Epithelial cell of prostate (primary cell): ENCODE measurements around the gene CAPN5.

Experiments used
- DNase-seq: peaks from one replicate; pipeline ENCODE4 v3.0.0-alpha.2; 2011; ENCODE audit warnings: low read depth, low spot score
- H3K27ac ChIP-seq: fragments of 450-650 bp; 2 replicates; pipeline ENCODE4 v1.5.1; 2017; ENCODE audit warnings: mild to moderate bottlenecking

CAPN5 gene

DNA sequence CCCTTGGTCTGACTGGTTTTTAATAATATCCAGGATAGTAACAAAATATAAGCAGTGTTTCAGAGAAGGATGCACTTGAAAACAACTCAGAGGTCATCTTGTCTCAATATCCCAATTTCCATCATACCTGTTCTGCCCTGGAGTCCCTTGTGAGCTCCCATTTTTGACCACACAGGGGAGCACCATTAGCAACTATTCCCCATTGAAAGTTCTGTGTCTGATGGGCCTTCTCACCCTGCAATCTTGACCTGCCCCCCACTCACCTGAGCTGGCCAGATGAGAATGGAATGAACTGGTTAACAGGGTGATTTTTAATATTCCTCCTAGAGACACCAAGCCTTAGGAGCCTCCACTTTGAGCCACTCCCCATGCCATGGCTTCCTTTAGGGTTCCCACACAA lies 3.8 kb upstream of the CAPN5 start:
- no peak for DNase-seq
- no peak overlapping the region for H3K27ac ChIP-seq

DNA sequence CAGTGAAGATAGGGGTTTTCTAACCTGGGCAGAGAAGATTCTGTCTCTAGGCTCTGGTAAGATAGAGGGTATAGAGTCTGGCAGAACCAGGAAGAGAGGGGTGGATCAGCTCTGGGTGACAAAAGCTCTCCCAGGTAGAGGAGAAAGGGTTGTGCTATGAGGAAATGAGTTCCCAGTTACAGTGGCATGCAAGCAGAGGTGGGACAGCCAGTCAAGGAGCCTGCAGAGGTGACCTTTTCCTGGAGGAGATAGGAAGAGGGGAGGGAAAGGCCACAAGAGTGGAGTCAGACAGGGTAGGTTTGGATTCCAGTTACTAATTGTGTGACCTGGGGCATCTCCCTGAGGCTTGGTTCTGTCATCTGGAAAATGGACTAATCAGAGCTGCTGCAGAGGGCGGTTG lies 3.4 kb upstream of the CAPN5 start:
- DNase-seq: no peak
- H3K27ac ChIP-seq: no peak overlapping the region

DNA sequence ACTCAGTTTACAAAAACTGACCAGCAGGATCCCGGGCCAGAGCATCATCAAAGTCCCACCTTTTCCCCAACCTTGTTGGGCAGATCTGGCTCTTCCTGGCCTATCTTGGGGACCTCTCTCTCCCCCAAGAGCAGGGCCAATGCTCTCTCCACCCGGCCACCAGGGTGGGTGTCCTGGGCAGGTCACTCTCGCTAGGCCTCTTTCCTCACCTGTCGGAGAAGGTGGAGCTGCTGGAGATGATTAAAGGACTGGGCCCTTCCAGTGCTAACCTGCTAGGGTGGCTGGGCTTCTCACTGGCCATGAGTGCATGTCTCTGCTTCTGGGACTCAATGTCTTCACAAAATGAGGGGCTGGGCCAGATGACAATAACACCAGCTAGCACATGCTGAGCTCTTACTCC lies 2.9 kb upstream of the CAPN5 start:
- H3K27ac ChIP-seq: no peak overlapping the region
- no peak for DNase-seq

DNA sequence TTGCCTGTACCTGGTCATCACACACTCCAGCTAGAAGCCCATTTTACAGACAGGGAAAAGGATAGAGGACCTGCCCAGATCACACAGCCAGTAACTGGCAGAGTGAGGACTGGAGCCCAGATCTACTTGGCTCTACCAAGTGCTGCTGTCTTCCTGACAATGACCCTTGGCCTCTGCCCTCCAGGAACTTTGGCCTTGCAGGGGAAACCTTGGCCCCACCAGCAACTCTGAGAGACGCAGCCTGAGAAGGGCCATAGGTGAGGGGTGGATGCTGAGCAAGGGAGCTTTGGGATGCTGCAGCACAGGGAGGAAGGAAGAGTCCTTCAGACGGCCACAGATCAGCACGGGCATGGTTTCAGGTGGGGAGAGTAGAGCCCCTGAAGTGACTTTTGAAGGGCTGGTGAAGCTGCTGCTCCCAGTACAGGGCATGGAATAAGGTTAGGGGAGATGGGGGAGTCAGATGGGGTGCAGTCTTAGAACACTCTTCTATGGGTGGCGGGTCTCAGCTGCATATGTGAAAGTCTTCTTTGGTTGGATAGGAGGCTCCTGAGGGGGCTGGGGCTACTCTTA lies 2.0 kb upstream of the CAPN5 start:
- DNase-seq: no peak
- H3K27ac ChIP-seq: no peak overlapping the region

DNA sequence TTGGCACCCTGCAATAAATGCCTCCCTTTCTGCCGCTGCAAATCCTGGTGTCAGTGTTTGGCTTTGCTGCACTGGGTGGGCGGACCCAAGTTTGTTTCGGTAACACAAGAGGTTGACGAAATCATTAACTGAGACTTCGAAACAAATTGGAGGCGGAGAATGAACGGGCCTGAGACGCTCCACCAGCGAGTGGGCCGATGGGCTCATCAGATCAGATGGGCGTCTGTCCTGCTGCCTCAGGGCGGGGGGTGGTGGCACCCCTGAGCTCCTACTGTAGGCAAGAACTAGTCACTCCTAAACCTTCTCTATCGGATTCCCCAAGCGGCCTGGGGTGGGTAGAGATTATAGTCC lies 918 bp upstream of the CAPN5 start:
- H3K27ac ChIP-seq: peak overlapping the region; percentile 52
- no peak for DNase-seq

DNA sequence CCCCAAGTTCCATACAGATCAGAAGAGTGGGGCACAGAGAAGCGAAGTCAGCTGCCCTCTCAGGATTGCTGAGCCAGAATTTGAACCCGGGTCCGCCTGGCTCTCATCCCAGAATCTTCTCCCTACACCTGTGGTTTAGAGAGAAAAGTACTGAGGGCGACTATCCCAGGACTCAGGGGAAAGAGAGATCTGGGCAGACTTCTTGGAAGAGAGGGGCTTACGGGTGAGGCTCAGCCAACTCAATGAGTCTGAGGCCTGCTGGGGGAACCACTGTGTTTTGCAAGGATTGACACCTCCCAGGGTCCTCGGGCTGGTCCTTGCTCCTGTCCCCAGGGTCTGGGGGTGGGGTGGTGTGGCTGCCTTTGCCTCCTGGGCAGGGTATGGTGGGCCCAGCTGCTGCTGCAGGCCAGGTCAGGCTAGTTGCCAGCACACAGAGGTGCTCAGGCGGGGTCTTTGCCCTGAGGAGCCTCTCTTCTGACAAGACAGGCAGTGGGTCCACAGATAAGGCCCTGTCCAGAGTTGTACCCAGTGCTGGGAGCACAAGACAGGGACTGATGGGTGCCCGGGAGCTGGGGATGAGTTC lies 1.2 kb downstream of the CAPN5 start:
- no peak for DNase-seq
- H3K27ac ChIP-seq: no peak overlapping the region

DNA sequence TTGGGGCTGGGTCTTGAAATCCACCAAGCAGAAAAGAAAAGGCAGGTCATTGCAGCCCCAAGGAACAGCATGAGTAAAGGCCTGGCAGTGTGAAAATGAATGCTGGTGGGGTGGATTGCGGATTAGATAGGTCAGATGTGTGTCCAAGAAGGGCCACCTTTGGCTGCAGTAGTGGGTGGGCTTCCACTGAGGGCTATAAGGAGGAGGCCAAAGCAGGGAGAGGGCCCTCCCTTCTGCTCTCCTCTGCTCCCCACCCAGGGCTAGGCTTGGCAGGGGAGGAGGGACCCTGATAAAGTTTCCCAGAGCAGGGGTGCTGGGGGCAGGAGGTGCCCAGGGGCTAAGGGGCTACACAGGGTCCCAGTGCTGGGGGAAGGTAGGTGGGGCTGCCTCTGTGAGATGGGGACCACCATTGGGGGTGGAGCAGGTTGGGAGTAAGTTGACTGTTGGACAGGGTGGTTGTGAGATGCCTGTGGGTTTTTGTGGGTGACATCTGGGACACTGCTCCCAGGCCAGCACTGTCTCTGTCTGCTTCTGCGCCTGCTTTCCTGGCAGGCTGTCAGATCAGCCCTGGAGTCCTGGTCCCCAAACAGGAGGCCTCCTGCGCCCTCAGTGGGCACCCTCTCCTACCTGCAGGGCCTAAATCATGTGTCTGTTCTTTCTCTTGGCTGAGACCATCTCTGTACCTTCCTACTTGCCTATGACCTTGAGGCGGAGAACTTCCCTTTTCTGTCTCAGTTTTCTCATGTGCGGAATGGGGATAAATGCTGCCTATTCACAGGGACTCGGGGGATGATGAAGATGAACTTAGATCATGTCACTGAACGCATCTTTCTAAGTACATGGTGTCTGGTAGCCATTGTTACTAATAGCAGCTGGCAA lies 1.9 kb downstream of the CAPN5 start:
- no peak overlapping the region for H3K27ac ChIP-seq
- DNase-seq: no peak

DNA sequence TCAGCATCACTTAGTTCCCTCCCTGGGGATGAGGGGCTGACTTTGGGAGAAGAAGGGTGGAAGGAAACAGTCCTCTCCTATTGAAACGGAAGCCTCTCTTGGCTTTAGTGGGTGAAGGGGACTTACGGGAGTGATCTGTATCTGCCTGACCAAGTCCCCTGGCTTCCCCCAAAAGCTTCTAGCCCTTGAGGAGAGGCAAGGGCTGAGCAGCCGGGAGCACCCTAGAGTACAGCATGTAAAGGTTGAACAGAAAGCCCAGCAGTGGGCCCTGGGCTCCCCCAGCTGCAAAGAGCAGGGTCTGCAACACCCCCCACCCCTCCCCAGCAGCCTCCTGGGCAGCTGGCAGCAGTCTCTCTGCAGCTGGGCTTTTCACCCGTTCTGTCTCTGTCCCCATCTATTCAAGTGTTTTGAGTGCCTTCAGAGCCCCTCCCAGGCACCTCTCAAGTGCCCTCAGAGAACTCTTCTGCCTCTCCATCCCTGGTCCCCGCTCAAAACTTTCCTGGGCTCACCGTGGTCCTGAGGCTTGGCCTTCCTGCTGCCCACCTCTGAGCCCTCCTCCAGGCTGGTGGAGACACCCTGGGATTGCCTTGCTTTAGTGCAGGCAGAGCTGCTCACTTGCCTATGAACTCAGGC lies 2.7 kb downstream of the CAPN5 start:
- no peak for DNase-seq
- H3K27ac ChIP-seq: no peak overlapping the region

DNA sequence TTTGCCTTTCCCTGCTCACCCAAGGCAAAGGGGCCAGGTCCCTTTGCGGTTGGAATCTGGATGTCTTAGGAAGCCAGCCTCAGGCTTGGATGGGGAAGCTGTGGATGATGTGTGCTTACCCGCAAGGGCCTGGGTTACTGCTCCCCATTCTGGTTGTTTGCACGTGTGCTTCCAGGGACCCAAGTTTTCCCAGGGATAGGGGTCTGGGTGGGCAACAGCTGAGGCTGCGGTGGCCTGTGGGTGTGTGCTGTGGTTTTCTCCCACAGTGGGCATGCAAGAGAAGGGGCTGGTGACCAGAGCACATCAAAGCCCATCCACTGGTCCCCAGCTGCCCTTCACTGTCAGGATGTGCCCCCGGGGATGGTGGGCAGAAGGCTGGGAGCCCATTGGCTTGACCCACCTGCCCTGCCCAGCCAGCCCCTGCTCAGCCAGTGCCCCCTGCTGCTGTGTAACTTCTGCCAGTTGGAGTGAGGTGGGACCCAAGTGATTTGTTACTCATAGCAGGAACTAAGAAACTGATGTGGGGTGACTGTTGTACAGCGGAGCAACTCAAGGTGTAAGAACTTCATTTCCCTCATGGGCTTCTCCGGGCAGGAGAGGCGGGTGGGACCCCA lies 3.3 kb downstream of the CAPN5 start:
- no peak overlapping the region for H3K27ac ChIP-seq
- no peak for DNase-seq

DNA sequence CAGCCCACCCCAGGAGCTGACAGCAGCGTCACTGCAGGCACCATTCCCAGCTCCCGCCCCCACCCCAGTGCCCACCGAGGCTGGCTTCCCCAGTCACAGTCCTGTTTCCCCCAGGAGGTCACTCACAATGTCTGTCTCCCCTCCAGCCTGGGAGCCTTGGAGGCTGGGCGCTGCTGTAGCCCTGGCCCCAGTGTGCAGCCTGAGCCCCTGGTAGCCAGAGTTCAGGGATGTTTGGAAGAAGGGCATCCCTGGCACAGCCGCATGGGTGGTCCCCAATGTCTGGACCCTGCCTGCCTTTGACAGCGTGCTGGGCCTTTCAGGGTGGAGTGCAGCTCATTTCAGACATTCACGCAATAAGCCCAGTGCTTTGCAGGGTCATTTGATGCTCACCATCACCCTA lies 4.3 kb downstream of the CAPN5 start:
- no peak overlapping the region for H3K27ac ChIP-seq
- DNase-seq: no peak

DNA sequence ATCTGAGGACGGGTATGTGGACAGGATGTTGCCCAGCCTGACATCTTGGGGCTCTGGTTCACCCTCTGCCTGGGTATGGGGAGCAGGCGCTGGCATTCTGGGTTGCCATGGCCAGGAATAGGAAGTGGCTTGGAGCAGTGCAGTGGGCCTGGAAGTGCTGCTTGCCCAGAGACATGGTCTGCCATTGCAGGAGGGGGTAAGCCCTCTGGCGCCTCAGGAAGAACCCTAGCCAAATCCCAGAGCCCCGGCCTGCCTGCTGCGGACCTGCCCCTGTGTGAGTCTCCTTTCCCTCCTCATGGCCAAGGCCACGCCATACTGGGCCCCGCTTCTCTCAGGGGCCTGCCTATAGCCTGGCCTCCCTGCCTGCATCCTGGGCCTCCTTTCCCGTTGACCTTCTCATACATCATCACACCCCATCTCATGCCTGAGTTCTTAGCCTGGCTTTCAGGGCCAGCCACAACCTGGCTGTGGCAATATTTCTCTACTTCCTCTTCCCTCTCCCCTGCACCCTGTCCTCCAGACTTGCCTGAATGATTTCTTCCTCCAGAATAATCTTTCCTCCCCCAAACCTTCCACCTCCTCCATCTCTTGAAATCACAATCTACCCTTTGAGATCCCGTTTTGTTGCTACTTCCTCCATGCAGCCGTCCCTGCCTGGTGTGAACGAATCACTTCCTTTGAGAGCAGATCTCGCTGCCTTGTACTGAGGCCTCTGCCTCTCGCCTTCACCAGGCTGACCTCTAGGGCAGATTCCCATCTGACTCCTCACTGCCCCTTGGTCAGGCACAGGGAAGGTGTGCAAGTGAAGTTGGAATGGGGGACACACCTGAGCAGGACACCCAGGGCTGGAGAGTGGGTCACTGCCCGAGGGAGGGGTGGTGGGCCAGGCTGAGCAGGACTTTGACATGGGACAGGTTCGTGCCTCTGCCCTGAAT lies 5.2 kb downstream of the CAPN5 start:
- H3K27ac ChIP-seq: no peak overlapping the region
- no peak for DNase-seq

DNA sequence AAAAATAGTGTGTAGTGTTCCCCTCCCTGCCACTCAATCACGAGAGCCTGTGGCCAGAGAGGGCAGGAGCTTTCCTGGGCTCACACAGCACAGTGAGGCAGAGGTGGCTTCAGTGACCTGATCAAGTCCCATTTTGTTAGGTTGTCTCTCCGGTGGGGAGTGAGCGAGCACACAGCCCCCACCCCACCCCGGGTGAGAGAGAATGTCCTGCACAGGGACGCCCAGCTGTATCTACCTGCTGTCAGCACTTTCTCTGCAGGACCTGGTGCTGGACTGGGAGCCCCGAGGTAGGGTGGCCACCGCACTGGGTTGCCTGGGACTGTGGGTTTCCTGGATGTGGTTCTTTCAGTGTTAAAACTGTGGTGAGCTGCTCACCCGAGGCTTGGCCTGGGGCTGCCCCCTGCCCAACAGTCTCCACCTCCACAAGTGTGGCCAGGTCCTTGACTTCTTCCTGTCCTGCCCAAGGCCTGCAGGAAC lies 6.1 kb downstream of the CAPN5 start:
- H3K27ac ChIP-seq: no peak overlapping the region
- no peak for DNase-seq

DNA sequence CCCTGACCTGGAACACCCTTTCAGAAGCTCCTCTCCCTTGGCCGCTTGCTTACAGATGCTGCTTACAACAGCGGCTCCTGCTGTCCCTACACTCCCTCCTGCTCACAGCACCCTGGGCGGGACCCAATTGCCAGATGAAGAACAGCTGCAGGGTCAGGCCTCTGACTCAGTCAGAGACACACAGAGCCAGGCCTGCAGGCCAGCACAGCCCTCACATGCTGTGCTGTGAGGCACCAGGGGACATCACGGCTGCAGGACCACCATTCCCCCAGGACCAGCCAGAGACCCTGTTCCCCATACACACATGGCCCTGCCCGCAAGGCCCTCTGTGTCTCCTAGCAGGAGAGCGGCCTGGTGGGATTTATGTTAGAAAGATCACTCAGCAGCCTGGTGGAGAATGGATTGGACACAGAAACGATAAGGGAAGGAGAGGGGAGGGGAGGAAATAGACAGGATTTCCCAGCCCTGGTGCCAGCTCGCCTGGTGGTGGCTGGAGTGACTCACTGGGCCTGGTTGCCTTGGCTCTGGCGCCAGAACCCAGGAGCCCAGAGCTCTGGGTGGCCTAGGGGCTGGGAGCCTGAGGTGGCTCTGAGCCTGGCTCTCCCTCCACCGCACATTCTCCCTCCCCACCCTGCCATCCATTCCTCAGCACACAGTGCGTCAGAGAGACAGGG lies 6.7 kb downstream of the CAPN5 start:
- peak overlapping the region; percentile 33 for H3K27ac ChIP-seq
- DNase-seq: no peak

DNA sequence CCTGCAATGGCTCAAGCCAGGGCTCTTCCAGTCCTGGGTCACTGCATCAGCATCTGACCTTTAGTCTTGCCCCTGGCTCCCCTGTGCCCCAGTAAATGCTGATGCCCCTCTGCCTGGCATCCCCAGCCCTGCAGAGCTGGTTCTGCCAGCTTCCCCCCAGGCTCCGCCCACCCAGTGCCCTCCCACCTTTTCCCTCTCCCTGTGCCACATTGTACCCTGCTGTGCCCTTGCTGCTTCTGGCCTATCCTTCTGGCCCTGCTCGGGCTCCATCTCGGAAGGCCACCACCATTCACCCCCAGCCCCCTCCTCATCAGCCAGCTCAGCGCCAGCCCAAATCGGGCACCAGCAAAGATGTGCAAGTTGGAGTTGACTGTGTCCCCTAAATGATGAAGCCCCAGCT lies 7.4 kb downstream of the CAPN5 start:
- H3K27ac ChIP-seq: no peak overlapping the region
- DNase-seq: no peak

DNA sequence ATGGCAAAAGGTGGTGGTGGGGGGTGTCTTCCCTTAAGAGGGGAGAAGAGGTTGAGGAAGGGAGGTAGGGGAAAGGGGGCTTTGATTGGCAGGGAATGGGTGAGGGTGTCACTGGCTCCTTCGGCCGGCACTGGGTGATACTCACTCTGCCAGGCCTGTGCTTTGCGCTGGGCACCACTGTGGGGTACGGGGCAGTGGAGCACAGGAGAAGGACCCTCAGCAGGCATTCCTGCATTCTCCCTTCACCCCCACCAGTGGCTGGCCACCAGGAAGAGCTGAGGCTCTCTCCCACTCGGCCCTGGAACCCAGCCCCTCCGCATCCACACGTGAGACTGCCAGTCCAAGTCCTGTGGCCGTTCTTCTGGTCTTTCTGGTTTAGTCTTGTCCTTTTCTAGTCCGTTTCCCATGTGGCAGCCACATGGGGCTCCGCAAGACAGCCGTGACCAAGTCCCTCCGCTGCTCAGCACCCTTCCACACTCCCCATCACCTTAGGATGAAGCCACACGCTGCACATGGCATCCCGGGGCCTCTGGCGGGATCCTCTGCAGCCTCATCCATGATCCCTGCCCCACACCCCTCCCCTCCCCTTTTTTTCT lies 8.0 kb downstream of the CAPN5 start:
- no peak overlapping the region for H3K27ac ChIP-seq
- no peak for DNase-seq

DNA sequence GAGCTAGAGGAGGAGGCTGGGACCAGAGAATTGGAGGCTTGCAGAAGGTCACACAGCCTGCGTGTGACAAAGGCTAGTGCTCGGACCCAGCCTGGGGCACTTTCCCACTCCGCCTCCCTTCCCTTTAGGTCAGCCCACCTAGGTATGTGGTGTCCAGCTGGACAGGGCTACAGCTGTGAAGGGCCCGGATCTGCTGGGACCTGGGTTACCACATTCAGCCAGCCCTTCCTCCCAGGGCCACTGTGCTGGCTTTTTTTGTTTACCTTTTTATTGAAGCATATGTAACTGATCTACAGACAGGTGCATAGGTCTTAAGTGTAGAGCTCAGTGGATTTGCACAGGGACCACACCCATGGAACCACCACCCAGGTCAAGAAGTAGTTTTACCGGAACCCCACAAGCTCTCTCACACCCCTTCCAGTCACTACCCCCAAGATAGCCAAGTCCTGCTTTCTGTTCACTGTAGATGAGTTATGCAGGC lies 8.7 kb downstream of the CAPN5 start:
- no peak overlapping the region for H3K27ac ChIP-seq
- DNase-seq: no peak

DNA sequence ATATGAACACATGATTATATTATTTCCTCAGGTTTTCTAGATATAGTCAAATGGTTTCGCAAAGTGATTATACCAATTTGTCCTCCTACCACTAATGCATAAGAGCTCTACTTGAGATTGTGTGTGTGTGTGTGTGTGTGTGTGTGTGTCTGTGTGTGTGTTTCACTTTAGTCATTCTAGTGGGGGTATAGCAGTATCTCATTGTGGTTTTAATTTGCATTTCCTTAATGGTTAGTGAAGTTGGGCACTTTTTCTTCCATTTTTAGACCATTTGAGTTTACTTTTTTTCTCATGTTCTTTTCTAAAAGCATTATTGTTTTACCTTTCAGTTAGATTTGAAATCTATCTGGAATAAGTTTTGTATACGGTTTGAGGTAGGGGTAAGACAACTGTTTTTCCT lies 12.9 kb downstream of the CAPN5 start:
- DNase-seq: no peak
- H3K27ac ChIP-seq: no peak overlapping the region

DNA sequence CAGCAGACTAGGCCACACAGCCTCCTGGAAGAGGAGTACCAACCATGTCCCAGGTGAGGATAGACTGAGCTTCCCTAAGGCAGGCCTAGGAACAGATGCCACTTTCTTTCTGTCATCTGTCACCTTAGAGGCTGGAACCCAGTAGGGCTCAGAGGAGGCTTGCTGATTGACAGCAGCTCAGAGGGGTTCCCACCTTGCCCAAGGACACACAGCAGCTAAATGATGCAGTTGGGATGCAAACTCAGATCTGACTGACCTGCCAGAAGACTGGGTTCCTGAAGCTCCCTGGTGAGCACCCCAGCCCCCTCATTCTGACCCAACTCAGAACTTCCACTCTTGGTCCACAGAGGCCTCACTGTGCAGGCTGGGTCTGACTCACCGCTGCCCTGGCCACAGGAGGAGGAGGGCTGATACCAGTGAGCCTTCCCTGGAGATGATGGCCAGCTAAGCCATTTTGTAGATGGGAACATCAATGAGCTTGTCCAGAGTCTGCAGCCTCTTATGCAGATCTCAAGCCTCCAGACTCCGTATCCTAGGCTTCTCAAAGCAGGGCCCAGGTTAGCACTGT lies 14.0 kb downstream of the CAPN5 start:
- no peak overlapping the region for H3K27ac ChIP-seq
- DNase-seq: no peak
